IMR-90 (cell line): ENCODE data around the gene LSM14B. TPM values are rescaled to one million over a fixed set of nuclear protein-coding genes. Genes with fewer than 3 reads are reported as not detected.

ENCODE experiments used
- ATAC-seq: fragments of 200-7000 bp; cut with Tn5 transposase; 2 replicates; pipeline ENCODE4 v1.9.1; 2020; ENCODE audit warnings: low read depth, mild to moderate bottlenecking, moderate library complexity
- BruUV-seq: library from RNA; stranded (reverse); fragments of 400-500 nt; replicated peaks from 2 replicates; lab custom pipeline; 2021; lab: Mats Ljungman, UMichigan
- CTCF ChIA-PET: fragments of 300-600 bp; formaldehyde crosslinking; extraction: SDS; loops from one replicate; lab custom pipeline; 2021; ENCODE audit warnings: antibody characterized with exemption; lab: Yijun Ruan, JAX
- POLR2A ChIA-PET: fragments of 300-600 bp; sonication (Branson Sonifier 250); formaldehyde crosslinking; loops from one replicate; lab custom pipeline; 2022; ENCODE audit warnings: antibody characterized with exemption; ENCODE audit not compliant: unreplicated experiment; lab: Charles Lee
- DNase-seq: peaks from one replicate; pipeline ENCODE4 v3.0.0; 2013
- H2AFZ ChIP-seq: replicated peaks from 2 replicates; pipeline ENCODE3; 2013; ENCODE audit warnings: low read length, mild to moderate bottlenecking; ENCODE audit not compliant: poor library complexity
- H2AK5ac ChIP-seq: 2 replicates; pipeline ENCODE4 v1.6.1; 2013; ENCODE audit warnings: low read depth, low read length, inconsistent platforms
- H2AK9ac ChIP-seq: replicated peaks from 2 replicates; pipeline ENCODE3; 2013; ENCODE audit warnings: mild to moderate bottlenecking, low read depth, low read length, moderate library complexity; ENCODE audit not compliant: poor library complexity
- H2BK120ac ChIP-seq: 2 replicates; pipeline ENCODE4 v1.6.1; 2013; ENCODE audit warnings: low read depth, low read length, inconsistent platforms
- H2BK15ac ChIP-seq: 3 replicates; pipeline ENCODE4 v1.6.1; 2013; ENCODE audit warnings: low read depth, low read length, inconsistent platforms
- H2BK20ac ChIP-seq: 2 replicates; pipeline ENCODE4 v1.6.1; 2013; ENCODE audit warnings: low read depth, mild to moderate bottlenecking, inconsistent platforms, low read length, moderate library complexity
- H2BK5ac ChIP-seq: 2 replicates; pipeline ENCODE4 v1.6.1; 2013; ENCODE audit warnings: mild to moderate bottlenecking, low read depth, low read length, inconsistent platforms; ENCODE audit not compliant: poor library complexity, severe bottlenecking
- H3K14ac ChIP-seq: replicated peaks from 2 replicates; pipeline ENCODE4 v1.6.1; 2013; ENCODE audit warnings: low read depth, low read length, inconsistent platforms
- H3K18ac ChIP-seq: 2 replicates; pipeline ENCODE4 v1.6.1; 2013; ENCODE audit warnings: low read depth, low read length, control low read depth
- H3K23ac ChIP-seq: 2 replicates; pipeline ENCODE4 v1.6.1; 2013; ENCODE audit warnings: low read depth, low read length, inconsistent platforms
- H3K27ac ChIP-seq: 2 replicates; pipeline ENCODE4 v1.5.1; 2013; ENCODE audit warnings: mild to moderate bottlenecking, control low read depth, low read length; ENCODE audit not compliant: insufficient read depth
- H3K27me3 ChIP-seq: 2 replicates; pipeline ENCODE4 v1.6.1; 2013; ENCODE audit warnings: low read length; ENCODE audit not compliant: control insufficient read depth, insufficient read depth
- H3K36me3 ChIP-seq: 2 replicates; pipeline ENCODE4 v1.6.1; 2013; ENCODE audit warnings: low read length, mixed read lengths; ENCODE audit not compliant: control insufficient read depth, insufficient read depth
- H3K4ac ChIP-seq: 2 replicates; pipeline ENCODE4 v1.6.1; 2013; ENCODE audit warnings: low read depth, low read length, inconsistent platforms
- H3K4me1 ChIP-seq: 2 replicates; pipeline ENCODE4 v1.6.1; 2013; ENCODE audit warnings: low read length, mixed read lengths; ENCODE audit not compliant: control insufficient read depth, insufficient read depth
- H3K4me2 ChIP-seq: 2 replicates; pipeline ENCODE4 v1.6.1; 2013; ENCODE audit warnings: low read depth, mild to moderate bottlenecking, control low read depth, low read length, moderate library complexity
- H3K4me3 ChIP-seq: 2 replicates; pipeline ENCODE4 v1.5.1; 2013; ENCODE audit warnings: low read depth, mild to moderate bottlenecking, control low read depth, low read length, moderate library complexity; ENCODE audit not compliant: insufficient read depth
- H3K56ac ChIP-seq: 2 replicates; pipeline ENCODE4 v1.6.1; 2013; ENCODE audit warnings: low read length, inconsistent platforms; ENCODE audit not compliant: insufficient read depth; ENCODE audit errors: extremely low read depth
- H3K79me1 ChIP-seq, 2 experiments: 2 replicates each; pipeline ENCODE4 v1.6.1; 2013; ENCODE audit warnings: low read length in 2 of 2, inconsistent platforms in 1 of 2, low read depth in 1 of 2
- H3K9ac ChIP-seq: 2 replicates; pipeline ENCODE4 v1.6.1; 2013; ENCODE audit warnings: low read depth, low read length, control low read depth
- H3K9me1 ChIP-seq: 2 replicates; pipeline ENCODE4 v1.6.1; 2013; ENCODE audit warnings: low read length, inconsistent platforms; ENCODE audit not compliant: insufficient read depth
- H3K9me3 ChIP-seq: 2 replicates; pipeline ENCODE4 v1.6.1; 2013; ENCODE audit warnings: low read length; ENCODE audit not compliant: control insufficient read depth, insufficient read depth
- H4K20me1 ChIP-seq: 2 replicates; pipeline ENCODE4 v1.6.1; 2013; ENCODE audit warnings: low read length, inconsistent platforms; ENCODE audit not compliant: insufficient read depth
- H4K5ac ChIP-seq: 2 replicates; pipeline ENCODE4 v1.6.1; 2013; ENCODE audit warnings: mild to moderate bottlenecking, low read depth, low read length, control low read depth
- H4K8ac ChIP-seq, 2 experiments: 2 replicates each; pipeline ENCODE4 v1.6.1; 2013; ENCODE audit warnings: low read depth in 2 of 2, low read length in 2 of 2, control low read depth in 1 of 2, inconsistent platforms in 1 of 2
- H4K91ac ChIP-seq: 2 replicates; pipeline ENCODE4 v1.6.1; 2013; ENCODE audit warnings: low read depth, low read length, inconsistent platforms; ENCODE audit not compliant: insufficient read depth
- CHD1 ChIP-seq: IDR thresholded peaks from 2 replicates; pipeline ENCODE4 v1.6.1; 2012; ENCODE audit warnings: low read depth, low read length, improper control_type of control experiment
- RCOR1 ChIP-seq: IDR thresholded peaks from 2 replicates; pipeline ENCODE4 v1.6.1; 2012; ENCODE audit warnings: mild to moderate bottlenecking, low read length, improper control_type of control experiment; ENCODE audit not compliant: insufficient replicate concordance
- SMC3 ChIP-seq: fragments of 150-350 bp; IDR thresholded peaks from 2 replicates; pipeline ENCODE4 v1.6.1; 2016; ENCODE audit warnings: low read depth, mild to moderate bottlenecking, antibody characterized with exemption, low read length, moderate library complexity
- WGBS, 2 experiments: methylation state at CpG; one replicate each; pipeline versions ENCODE4 v1.1.5 to v1.1.7; 2013; ENCODE audit warnings: missing lambda C conversion rate in 2 of 2; ENCODE audit not compliant: insufficient read length in 1 of 2; ENCODE audit errors: extremely low coverage in 2 of 2; 5-methylcytosine and 5-hydroxymethylcytosine counted together
- dilution Hi-C: fragments of 300-500 bp; cut with HindIII; formaldehyde crosslinking; loops from one replicate; pipeline ENCODE4 v1.14.3; 2018; ENCODE audit warnings: low sequenced_read_pairs; ENCODE audit not compliant: unreplicated experiment
- in situ Hi-C: fragments of 300-500 bp; cut with MboI; formaldehyde crosslinking; loops from 3 replicates; pipeline ENCODE4 v1.14.3; 2019; ENCODE audit warnings: low sequenced_read_pairs, inconsistent platforms, mixed read lengths
- intact Hi-C: fragments of 100-400 bp; cut with micrococcal nuclease; formaldehyde crosslinking; loops from 2 replicates; pipeline ENCODE4 v1.10.0; 2022
- polyA plus RNA-seq, 3 experiments: library from polyadenylated mRNA; depleted of rRNA; stranded (reverse); fragments of >200 nt; gene quantifications; 2 replicates each; pipeline ENCODE4 v1.2.3, GENCODE V29; 2012; ENCODE audit warnings: low replicate concordance in 1 of 3
- total RNA-seq: library from RNA; depleted of rRNA; stranded (reverse); fragments of >200 nt; gene quantifications from 2 replicates; pipeline ENCODE4 v1.2.3, GENCODE V29; 2012
- TF ChIP-seq, protein P1 (sequence below): conservative IDR thresholded peaks from 2 replicates; pipeline ENCODE4 v1.5.1; 2012; ENCODE audit warnings: mild to moderate bottlenecking, low read depth, low read length, improper control_type of control experiment

The LSM14B gene
- total and polyA plus RNA-seq, 2 of the 4 experiments (the other 2 are of a cell fraction): 23.7 to 41.1 TPM

DNA sequence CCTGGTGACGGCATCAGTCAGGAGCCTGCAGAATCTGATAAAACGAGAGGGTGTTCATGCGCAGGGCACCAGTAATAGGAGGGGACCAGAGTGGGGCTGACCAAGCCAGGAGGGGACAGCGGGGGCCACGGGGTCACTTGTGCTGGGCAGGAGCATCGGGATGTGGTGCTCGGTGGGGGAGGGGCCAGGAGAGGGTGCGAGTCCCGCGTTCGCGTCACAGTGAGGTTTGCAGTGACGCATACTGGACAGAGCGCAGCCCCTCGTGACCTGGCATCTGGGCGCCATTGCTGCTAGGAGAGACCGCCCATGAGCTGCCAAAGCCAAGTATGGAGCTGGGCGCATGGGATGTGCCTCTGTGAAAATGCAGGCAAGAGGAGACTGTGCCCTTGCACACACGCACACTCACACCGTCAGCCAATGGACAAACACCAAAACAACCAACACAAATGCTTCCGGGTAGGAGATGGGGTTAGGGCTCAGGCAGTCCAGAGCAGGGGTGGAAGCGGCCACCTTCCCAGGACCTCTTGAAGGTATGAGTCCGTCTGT lies 46.7 kb downstream of the LSM14B start:
- no peak for ATAC-seq
- no peak overlapping the region for H2BK20ac ChIP-seq
- H2AK9ac ChIP-seq: peak overlapping the region; percentile 42
- no peak overlapping the region for H2BK120ac ChIP-seq
- H4K20me1 ChIP-seq: no peaks in the 10 kb centered on the region; the same call in 1 of the 2 replicates
- dilution Hi-C loops (no loop called here), intact Hi-C loops (no loop called here), in situ Hi-C loops (no loop called here)
- no peak overlapping the region for H3K56ac ChIP-seq
- no peak for DNase-seq
- no peak overlapping the region for H3K27ac ChIP-seq
- 0 out of 2 replicates have a peak, but pooled peaks cover 3% of the 10 kb centered on the region for H3K9me1 ChIP-seq
- H4K8ac ChIP-seq: no peak overlapping the region
- H3K79me1 ChIP-seq: peaks cover 2 to 6% of the 10 kb centered on the region in 2 experiments; a peak in 3 of 4 replicates
- ChIA-PET CTCF (no interaction called here), POLR2A (no interaction called here)
- no peak overlapping the region for H3K4ac ChIP-seq
- no peak overlapping the region for H3K9ac ChIP-seq
- BruUV-seq: no TSS peak
- TF ChIP-seq, protein P1, sequence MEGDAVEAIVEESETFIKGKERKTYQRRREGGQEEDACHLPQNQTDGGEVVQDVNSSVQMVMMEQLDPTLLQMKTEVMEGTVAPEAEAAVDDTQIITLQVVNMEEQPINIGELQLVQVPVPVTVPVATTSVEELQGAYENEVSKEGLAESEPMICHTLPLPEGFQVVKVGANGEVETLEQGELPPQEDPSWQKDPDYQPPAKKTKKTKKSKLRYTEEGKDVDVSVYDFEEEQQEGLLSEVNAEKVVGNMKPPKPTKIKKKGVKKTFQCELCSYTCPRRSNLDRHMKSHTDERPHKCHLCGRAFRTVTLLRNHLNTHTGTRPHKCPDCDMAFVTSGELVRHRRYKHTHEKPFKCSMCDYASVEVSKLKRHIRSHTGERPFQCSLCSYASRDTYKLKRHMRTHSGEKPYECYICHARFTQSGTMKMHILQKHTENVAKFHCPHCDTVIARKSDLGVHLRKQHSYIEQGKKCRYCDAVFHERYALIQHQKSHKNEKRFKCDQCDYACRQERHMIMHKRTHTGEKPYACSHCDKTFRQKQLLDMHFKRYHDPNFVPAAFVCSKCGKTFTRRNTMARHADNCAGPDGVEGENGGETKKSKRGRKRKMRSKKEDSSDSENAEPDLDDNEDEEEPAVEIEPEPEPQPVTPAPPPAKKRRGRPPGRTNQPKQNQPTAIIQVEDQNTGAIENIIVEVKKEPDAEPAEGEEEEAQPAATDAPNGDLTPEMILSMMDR: no peak
- TF ChIP-seq RCOR1 (no peak), CHD1 (no peak), SMC3 (no peak)
- no peak overlapping the region for H3K23ac ChIP-seq
- no peak overlapping the region for H2BK5ac ChIP-seq
- no peak overlapping the region for H4K5ac ChIP-seq
- no peak overlapping the region for H2AK5ac ChIP-seq
- H3K27me3 ChIP-seq: no peaks in the 10 kb centered on the region
- 94% methylated on average over 16 of the region's 23 CpGs; no CpG with 5 or more reads in 1 of the 2 experiments for WGBS, 2 experiments
- no peaks in the 10 kb centered on the region for H3K9me3 ChIP-seq
- H2AFZ ChIP-seq: no peak overlapping the region
- H3K4me3 ChIP-seq: no peak overlapping the region
- H3K4me1 ChIP-seq: no peaks in the 10 kb centered on the region; the same call in 1 of the 2 replicates
- H3K18ac ChIP-seq: no peak overlapping the region
- H3K14ac ChIP-seq: no peak overlapping the region
- no peak overlapping the region for H2BK15ac ChIP-seq
- H4K91ac ChIP-seq: no peak overlapping the region
- H3K4me2 ChIP-seq: no peak overlapping the region
- peaks cover 42% of the 10 kb centered on the region for H3K36me3 ChIP-seq
